NCI-H1105 (cell line): ENCODE measurements around the gene LDLR.
"Not testable (repeated sequence)": the region's sequence is repeated elsewhere in the genome, so short reads cannot be mapped to it uniquely, and the experiment has no call there.

Source experiments
- DNase-seq: peaks from one replicate; lab custom pipeline; 2025; lab: John Stamatoyannopoulos, UW

The LDLR gene

GRCh38 chr19:11070123-11070522 lies 19.1 kb upstream of the LDLR start:
- DNase-seq = no peak

- DNase-seq = no peak
Measured at GRCh38 chr19:11073568-11073967, 15.7 kb upstream of the LDLR start.

- not testable (repeated sequence) for DNase-seq
Measured at GRCh38 chr19:11076792-11077191, 12.5 kb upstream of the LDLR start.

- no peak for DNase-seq
Measured at GRCh38 chr19:11078893-11079292, 10.4 kb upstream of the LDLR start.

- no peak for DNase-seq
Measured at GRCh38 chr19:11079999-11080398, 9.3 kb upstream of the LDLR start.

- DNase-seq = no peak
Measured at GRCh38 chr19:11087870-11088505, 1.3 kb upstream of the LDLR start.

- DNase-seq = no peak
Measured at GRCh38 chr19:11088506-11089253, 583 bp upstream of the LDLR start.

- not testable (repeated sequence) for DNase-seq
Measured at GRCh38 chr19:11090014-11090263, 676 bp downstream of the LDLR start.

- peak; percentile 95 for DNase-seq
Measured at GRCh38 chr19:11090264-11090996, 1.2 kb downstream of the LDLR start.

- no peak for DNase-seq
Measured at GRCh38 chr19:11090997-11091702, 1.9 kb downstream of the LDLR start.

GRCh38 chr19:11091703-11092153 lies 2.5 kb downstream of the LDLR start:
- no peak for DNase-seq

- no peak for DNase-seq
Measured at GRCh38 chr19:11092181-11092538, 2.9 kb downstream of the LDLR start.

GRCh38 chr19:11093689-11094238 lies 4.5 kb downstream of the LDLR start:
- no peak for DNase-seq

- no peak for DNase-seq
Measured at GRCh38 chr19:11094520-11094894, 5.2 kb downstream of the LDLR start.

GRCh38 chr19:11096210-11096841 lies 7.1 kb downstream of the LDLR start:
- DNase-seq = no peak

GRCh38 chr19:11097367-11097766 lies 8.1 kb downstream of the LDLR start:
- DNase-seq = not testable (repeated sequence)

GRCh38 chr19:11098327-11098726 lies 9.1 kb downstream of the LDLR start:
- no peak for DNase-seq

GRCh38 chr19:11098861-11099260 lies 9.6 kb downstream of the LDLR start:
- DNase-seq = no peak

GRCh38 chr19:11100049-11100448 lies 10.8 kb downstream of the LDLR start:
- no peak for DNase-seq

GRCh38 chr19:11101057-11101456 lies 11.8 kb downstream of the LDLR start:
- no peak for DNase-seq

- DNase-seq = no peak
Measured at GRCh38 chr19:11102944-11103343, 13.7 kb downstream of the LDLR start.

- not testable (repeated sequence) for DNase-seq
Measured at GRCh38 chr19:11103667-11104066, 14.4 kb downstream of the LDLR start.
